Urothelium cell line (cell line): Measurements from ENCODE around the gene TLK2.

Experiments used
- DNase-seq: peaks from one replicate; pipeline ENCODE4 v3.0.0; 2011; ENCODE audit warnings: low spot score, mixed read lengths
- FAIRE-seq: peaks from 2 replicates; lab custom pipeline; 2011; peaks lifted over from hg19 to GRCh38; lab: Jason Lieb, UNC

The TLK2 gene

GRCh38 chr17:62625184-62625869, 146.7 kb downstream of the TLK2 start:
- DNase-seq (no peak), FAIRE-seq (peak; percentile 71)

GRCh38 chr17:62625870-62626200, 147.2 kb downstream of the TLK2 start:
- FAIRE-seq = peak; percentile 23
- no peak for DNase-seq

- FAIRE-seq (no peak), DNase-seq (peak; percentile 94)
These were observed 148.1 kb downstream of the TLK2 start for GRCh38 chr17:62626719-62627218.

- DNase-seq (peak; percentile 98), FAIRE-seq (peak; percentile 99)
These were observed 148.7 kb downstream of the TLK2 start, which contains the start of gene MRC2 for GRCh38 chr17:62627219-62627903. MRC2 (plus strand) TSS chr17:62627670; CDS start chr17:62627803, 133 bp downstream.

GRCh38 chr17:62627904-62628633, 149.4 kb downstream of the TLK2 start:
- FAIRE-seq (peak; percentile 89), DNase-seq (peak; percentile 68)

GRCh38 chr17:62628831-62629555, 150.4 kb downstream of the TLK2 start:
- FAIRE-seq = peak; percentile 97
- DNase-seq = peak; percentile 63

- peak; percentile 97 for FAIRE-seq
- no peak for DNase-seq
These were observed 151.1 kb downstream of the TLK2 start for GRCh38 chr17:62629556-62630364.

GRCh38 chr17:62630365-62631085, 151.9 kb downstream of the TLK2 start:
- DNase-seq = no peak
- no peak for FAIRE-seq

- DNase-seq (no peak), FAIRE-seq (peak; percentile 91)
These were observed 152.7 kb downstream of the TLK2 start for GRCh38 chr17:62631086-62631935.

- FAIRE-seq (peak; percentile 91), DNase-seq (no peak)
These were observed 153.6 kb downstream of the TLK2 start for GRCh38 chr17:62631936-62632924.

GRCh38 chr17:62637809-62638208, 159.2 kb downstream of the TLK2 start:
- DNase-seq = no peak

GRCh38 chr17:62641153-62641552, 162.5 kb downstream of the TLK2 start:
- no peak for FAIRE-seq
- DNase-seq = no peak

More at GRCh38 chr17:62637809-62638208, 159.2 kb downstream of the TLK2 start:
- FAIRE-seq = no peak

GRCh38 chr17:62641951-62642350, 163.3 kb downstream of the TLK2 start:
- no peak for FAIRE-seq
- DNase-seq = no peak

GRCh38 chr17:62643496-62643895, 164.9 kb downstream of the TLK2 start:
- FAIRE-seq = no peak
- DNase-seq = no peak

- no peak for DNase-seq
- no peak for FAIRE-seq
These were observed 166.0 kb downstream of the TLK2 start for GRCh38 chr17:62644487-62645173.

- FAIRE-seq (no peak), DNase-seq (no peak)
These were observed 169.8 kb downstream of the TLK2 start for GRCh38 chr17:62648251-62648955.
